Lung (tissue), 12 donors: ENCODE results near the gene NADK2. TPM values are rescaled to one million over a fixed set of nuclear protein-coding genes. Genes with fewer than 3 reads are reported as not detected.

Experiments used
- ATAC-seq: fragments of 200-7000 bp; cut with Tn5 transposase; one replicate; pipeline ENCODE4 v1.9.1; 2020; ENCODE audit warnings: moderate number of reproducible peaks; ENCODE audit not compliant: insufficient read depth, low FRiP score
- DNase-seq, 3 donors: peaks; one replicate each; pipeline ENCODE4 v3.0.0-alpha.2; 2013 to 2017
- H3K27ac ChIP-seq, 2 donors: one replicate each; pipeline ENCODE4 v1.5.1; 2013; ENCODE audit warnings: mild to moderate bottlenecking in 2 of 2, moderate library complexity in 2 of 2, control low read depth in 1 of 2, inconsistent platforms in 1 of 2, low read depth in 1 of 2, low read length in 1 of 2
- H3K27me3 ChIP-seq, 3 donors: one replicate each; pipeline ENCODE4 v1.5.1; 2013; ENCODE audit warnings: low read length in 2 of 3; ENCODE audit not compliant: control insufficient read depth in 3 of 3, insufficient read depth in 3 of 3
- H3K36me3 ChIP-seq, 4 donors: one replicate each; pipeline ENCODE4 v1.5.1; 2013; ENCODE audit warnings: low read length in 4 of 4, mild to moderate bottlenecking in 1 of 4, moderate library complexity in 1 of 4; ENCODE audit not compliant: control insufficient read depth in 4 of 4, insufficient read depth in 4 of 4
- H3K4me1 ChIP-seq, 5 donors: one replicate each; pipeline ENCODE4 v1.5.1; 2013; ENCODE audit warnings: low read length in 5 of 5, mild to moderate bottlenecking in 2 of 5, moderate library complexity in 1 of 5; ENCODE audit not compliant: control insufficient read depth in 5 of 5, insufficient read depth in 5 of 5
- H3K4me3 ChIP-seq: one replicate; pipeline ENCODE4 v1.5.1; 2013; ENCODE audit warnings: mild to moderate bottlenecking, control low read depth, moderate library complexity
- H3K9ac ChIP-seq, 2 donors: one replicate each; pipeline ENCODE4 v1.5.1; 2013; ENCODE audit warnings: low read length in 2 of 2, control low read depth in 1 of 2; ENCODE audit not compliant: insufficient read depth in 1 of 2
- H3K9me3 ChIP-seq, 4 donors: one replicate each; pipeline ENCODE4 v1.5.1; 2013; ENCODE audit warnings: low read length in 3 of 4, mild to moderate bottlenecking in 1 of 4, moderate library complexity in 1 of 4; ENCODE audit not compliant: control insufficient read depth in 4 of 4, insufficient read depth in 3 of 4
- whole genome bisulfite sequencing, 2 donors: extraction: QIAGEN DNeasy Blood & Tissue Kit; methylation state at CpG; one replicate each; pipeline ENCODE4 v1.1.7; 2013; 5-methylcytosine and 5-hydroxymethylcytosine counted together
- polyA plus RNA-seq, 2 donors: library from polyadenylated mRNA; stranded (reverse); fragments of 200-250 nt; gene quantifications; one replicate each; pipeline ENCODE4 v1.2.1, GENCODE V29; 2013
- total RNA-seq, 2 donors: library from RNA; depleted of rRNA in 1 of 2; stranded (reverse); fragments of >200 nt in 1 of 2; gene quantifications; one replicate each; pipeline ENCODE4 v1.2.1, GENCODE V29; 2014 to 2021
- TF ChIP-seq, protein P1 (sequence below): IDR thresholded peaks from 2 replicates; pipeline ENCODE4 v1.5.1; 2012; ENCODE audit warnings: mild to moderate bottlenecking; ENCODE audit errors: control extremely low read depth, extremely low read depth
- donor health status: control.
- donor health status: control.
- donor health status: Bipolar disorder and iron deficiency.
- donor health status: healthy.
- donor health status: DM: yes; HTN: yes; CAD: no.

NADK2 gene
- total and polyA plus RNA-seq, 4 donors, result 8.4 to 37.9 (median 16.2) TPM

DNA sequence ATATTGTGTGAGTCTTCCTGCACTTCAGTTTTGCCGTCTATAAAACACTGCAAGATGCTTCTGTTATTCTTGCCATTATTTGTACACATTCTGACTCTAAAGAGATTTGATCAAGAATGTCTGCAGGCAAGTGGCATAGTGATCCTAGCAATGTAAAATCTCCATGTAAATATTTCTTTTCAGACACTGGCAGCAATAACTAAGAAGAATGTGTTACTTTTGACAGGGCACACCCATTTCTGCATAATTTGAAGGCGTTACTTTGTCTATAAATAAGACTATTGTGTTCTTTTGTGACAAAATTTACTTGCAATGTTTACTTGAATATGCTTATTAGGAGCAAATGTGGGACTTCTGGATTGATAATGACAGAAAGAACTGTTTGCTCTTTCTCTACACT is 39.9 kb upstream of the NADK2 start:
- Histone ChIP-seq H3K27ac (no peak overlapping the region), H3K27me3 (no peaks in the 10 kb centered on the region), H3K4me3 (no peak overlapping the region), H3K4me1 (peaks cover 0 to 5% (median 0%) of the 10 kb centered on the region in 5 donors), H3K9ac (no peak overlapping the region), H3K36me3 (no peaks in the 10 kb centered on the region), H3K9me3 (no peaks in the 10 kb centered on the region)
- ATAC-seq (no peak), DNase-seq (no peak)
- 86 to 90% methylated on average over 2 of the region's 2 CpGs for WGBS, 2 donors
- TF ChIP-seq, protein P1, sequence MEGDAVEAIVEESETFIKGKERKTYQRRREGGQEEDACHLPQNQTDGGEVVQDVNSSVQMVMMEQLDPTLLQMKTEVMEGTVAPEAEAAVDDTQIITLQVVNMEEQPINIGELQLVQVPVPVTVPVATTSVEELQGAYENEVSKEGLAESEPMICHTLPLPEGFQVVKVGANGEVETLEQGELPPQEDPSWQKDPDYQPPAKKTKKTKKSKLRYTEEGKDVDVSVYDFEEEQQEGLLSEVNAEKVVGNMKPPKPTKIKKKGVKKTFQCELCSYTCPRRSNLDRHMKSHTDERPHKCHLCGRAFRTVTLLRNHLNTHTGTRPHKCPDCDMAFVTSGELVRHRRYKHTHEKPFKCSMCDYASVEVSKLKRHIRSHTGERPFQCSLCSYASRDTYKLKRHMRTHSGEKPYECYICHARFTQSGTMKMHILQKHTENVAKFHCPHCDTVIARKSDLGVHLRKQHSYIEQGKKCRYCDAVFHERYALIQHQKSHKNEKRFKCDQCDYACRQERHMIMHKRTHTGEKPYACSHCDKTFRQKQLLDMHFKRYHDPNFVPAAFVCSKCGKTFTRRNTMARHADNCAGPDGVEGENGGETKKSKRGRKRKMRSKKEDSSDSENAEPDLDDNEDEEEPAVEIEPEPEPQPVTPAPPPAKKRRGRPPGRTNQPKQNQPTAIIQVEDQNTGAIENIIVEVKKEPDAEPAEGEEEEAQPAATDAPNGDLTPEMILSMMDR, result no peak

DNA sequence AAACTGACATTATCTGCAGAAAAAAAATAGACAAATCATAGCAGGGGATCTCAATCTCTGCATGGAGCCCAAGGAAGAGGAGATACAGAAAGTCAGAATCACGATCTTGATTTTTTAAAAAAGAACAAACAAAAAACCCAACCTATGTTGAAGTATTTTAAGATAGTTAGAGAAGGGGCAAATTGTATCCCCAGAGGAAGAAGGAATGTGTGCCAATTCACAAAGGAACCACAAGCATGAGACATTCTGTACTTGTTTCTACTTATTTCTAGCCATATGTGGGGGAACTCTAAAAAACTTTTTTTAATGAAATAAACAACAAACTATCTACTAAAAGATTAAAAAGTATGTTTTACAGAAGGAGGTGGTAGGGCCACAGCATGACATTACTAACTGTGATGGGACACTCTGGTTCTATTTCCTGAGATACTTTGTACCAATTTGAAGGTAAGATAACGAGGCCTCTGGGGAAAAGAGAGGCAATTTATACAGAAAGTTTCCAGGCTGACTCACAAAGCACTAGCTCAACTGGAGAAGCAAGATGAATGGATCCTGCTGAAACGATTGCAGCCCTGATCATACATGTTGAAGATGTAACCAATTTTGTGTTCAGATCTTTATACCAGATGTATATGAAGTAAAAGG is 37.5 kb upstream of the NADK2 start:
- Histone ChIP-seq H3K4me1 (peaks cover 0 to 6% (median 3%) of the 10 kb centered on the region in 5 donors), H3K4me3 (no peak overlapping the region), H3K36me3 (no peaks in the 10 kb centered on the region), H3K27me3 (no peaks in the 10 kb centered on the region), H3K9ac (no peak overlapping the region), H3K9me3 (no peaks in the 10 kb centered on the region), H3K27ac (no peak overlapping the region)
- TF ChIP-seq, protein P1, result no peak
- DNase-seq (no peak), ATAC-seq (no peak)
- 66 to 84% methylated on average over 3 of the region's 3 CpGs for WGBS, 2 donors

DNA sequence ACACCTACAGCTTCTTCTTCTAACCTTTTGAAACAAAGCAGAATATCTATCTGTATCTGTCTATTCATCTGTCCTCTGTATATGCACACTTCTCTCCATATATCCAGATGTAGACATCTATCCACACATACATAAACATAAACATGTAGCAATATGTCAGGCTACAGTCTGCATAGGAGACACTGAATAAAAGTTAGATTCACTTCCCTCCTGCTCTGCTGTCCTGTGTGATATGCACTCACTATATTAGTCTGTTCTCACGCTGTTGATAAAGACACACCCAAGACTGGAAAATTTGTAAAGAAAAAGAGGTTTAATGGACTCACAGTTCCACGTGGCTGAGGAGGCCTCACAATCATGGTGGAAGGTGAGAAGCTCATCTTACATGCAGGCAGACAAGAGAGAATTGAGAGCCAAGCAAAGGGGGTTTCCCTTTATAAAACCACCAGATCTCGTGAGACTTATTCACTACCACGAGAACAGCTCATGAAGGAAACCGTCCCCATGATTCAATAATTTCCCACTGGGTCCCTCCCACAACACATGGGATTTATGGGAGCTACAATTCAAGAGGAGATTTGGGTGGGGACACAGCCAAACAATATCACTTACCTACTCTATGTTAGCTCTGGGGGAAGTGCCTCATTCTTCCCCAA is 35.9 kb upstream of the NADK2 start:
- TF ChIP-seq, protein P1, result no peak
- Histone ChIP-seq H3K27me3 (no peaks in the 10 kb centered on the region), H3K9ac (no peak overlapping the region), H3K4me3 (no peak overlapping the region), H3K27ac (no peak overlapping the region), H3K36me3 (no peaks in the 10 kb centered on the region), H3K4me1 (peaks cover 0 to 15% (median 6%) of the 10 kb centered on the region in 5 donors), H3K9me3 (no peaks in the 10 kb centered on the region)
- 75 to 83% methylated on average over 5 of the region's 5 CpGs for WGBS, 2 donors
- DNase-seq (no peak), ATAC-seq (no peak)
